GM10847 (cell line): ENCODE measurements around the gene GRM7.

Experiments used
- POLR2A ChIP-seq: IDR thresholded peaks from 2 replicates; pipeline ENCODE4 v1.6.1; 2011; ENCODE audit not compliant: insufficient read length; ENCODE audit errors: extremely low read depth

The GRM7 gene

GRCh38 chr3:6860954-6861624, at the start of gene GRM7:
Gene GRM7 (plus strand): TSS chr3:6861115.
- no peak for TF ChIP-seq POLR2A

- TF ChIP-seq POLR2A, result no peak
These were observed 39.5 kb upstream of the GRM7 start for GRCh38 chr3:6821411-6821810.

- no peak for TF ChIP-seq POLR2A
These were observed 35.4 kb upstream of the GRM7 start for GRCh38 chr3:6825524-6825923.

GRCh38 chr3:6827453-6827852, 33.5 kb upstream of the GRM7 start:
- TF ChIP-seq POLR2A, result no peak

- TF ChIP-seq POLR2A, result no peak
These were observed 16.2 kb upstream of the GRM7 start for GRCh38 chr3:6844723-6845122.

DNA sequence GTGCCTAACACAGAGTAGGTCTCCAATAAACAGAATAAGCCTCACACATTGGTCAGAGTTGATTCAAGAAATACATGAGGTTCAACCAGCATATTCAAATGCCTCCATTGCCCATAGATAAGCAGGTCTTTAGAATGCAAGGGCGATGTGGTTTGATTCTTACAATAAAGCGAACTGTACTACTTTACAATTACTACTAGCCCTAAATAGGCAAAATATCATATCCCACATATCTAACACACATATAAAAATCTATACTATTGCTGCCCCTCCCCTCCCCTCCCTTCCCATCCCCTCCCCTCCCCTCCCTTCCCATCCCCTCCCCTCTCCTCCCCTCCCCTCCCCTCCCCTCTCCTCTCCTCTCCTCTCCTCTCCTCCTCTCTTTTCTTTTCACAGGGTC, 6.7 kb upstream of the GRM7 start:
- TF ChIP-seq POLR2A, result no peak

DNA sequence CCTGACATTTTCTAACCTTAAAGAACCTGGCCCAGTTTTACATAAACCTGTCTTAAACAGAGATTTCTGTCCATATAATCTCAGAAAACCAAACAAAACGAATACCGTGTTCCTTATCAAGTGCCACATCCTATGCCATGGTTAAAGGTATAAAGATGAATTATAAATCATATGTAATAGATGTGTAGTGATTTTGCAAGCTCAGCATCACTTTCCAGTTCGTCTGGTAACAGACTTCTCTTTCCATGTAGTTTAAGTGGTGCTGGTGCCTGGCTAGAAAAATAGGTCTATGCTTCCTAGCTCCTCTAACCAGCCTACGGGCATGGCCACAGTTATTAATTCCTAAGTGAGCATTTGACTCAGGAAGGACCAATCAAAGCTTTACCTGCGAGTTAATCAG, 3.4 kb upstream of the GRM7 start:
- no peak for TF ChIP-seq POLR2A

DNA sequence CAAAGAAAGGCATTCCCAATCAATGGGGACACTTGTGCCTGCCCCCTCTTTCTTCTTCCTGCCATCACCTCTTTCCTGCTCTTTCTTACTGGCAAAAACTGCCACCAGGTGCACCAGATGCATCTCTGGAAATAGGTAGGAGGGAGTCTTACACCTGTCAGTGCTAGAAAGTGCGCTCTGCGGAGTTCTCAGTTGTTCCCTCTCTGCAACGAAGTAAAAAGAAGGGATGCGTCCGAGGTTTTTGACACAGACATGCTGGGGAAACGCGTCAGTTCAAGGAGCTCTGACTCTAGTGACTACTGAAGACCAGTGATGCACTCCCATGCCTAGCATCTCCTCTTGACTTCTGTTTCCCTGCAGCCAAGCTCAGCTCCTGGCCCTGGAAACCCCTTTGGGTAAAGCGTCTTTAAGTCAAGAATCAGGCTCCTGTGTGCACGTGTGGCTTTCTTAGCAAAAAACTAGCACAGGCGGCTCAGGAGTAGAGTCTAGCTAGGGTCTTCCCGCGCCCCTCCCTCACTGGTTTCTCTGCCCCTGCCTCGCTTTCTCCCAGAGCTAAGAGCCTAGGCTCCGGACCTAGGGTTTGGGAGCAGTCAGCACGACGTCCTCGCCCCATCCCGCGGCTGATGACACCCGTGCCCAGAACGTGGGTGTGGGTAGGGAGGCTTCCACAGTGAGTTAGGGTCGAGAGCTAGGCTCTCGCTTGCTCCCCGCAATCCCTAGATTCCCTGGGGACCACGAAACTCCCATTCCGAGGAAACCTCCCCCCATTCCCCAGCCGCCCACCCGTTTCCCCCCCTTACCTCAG, 564 bp upstream of the GRM7 start:
- no peak for TF ChIP-seq POLR2A

GRCh38 chr3:6861625-6862000, 698 bp downstream of the GRM7 start:
- TF ChIP-seq POLR2A, result no peak

DNA sequence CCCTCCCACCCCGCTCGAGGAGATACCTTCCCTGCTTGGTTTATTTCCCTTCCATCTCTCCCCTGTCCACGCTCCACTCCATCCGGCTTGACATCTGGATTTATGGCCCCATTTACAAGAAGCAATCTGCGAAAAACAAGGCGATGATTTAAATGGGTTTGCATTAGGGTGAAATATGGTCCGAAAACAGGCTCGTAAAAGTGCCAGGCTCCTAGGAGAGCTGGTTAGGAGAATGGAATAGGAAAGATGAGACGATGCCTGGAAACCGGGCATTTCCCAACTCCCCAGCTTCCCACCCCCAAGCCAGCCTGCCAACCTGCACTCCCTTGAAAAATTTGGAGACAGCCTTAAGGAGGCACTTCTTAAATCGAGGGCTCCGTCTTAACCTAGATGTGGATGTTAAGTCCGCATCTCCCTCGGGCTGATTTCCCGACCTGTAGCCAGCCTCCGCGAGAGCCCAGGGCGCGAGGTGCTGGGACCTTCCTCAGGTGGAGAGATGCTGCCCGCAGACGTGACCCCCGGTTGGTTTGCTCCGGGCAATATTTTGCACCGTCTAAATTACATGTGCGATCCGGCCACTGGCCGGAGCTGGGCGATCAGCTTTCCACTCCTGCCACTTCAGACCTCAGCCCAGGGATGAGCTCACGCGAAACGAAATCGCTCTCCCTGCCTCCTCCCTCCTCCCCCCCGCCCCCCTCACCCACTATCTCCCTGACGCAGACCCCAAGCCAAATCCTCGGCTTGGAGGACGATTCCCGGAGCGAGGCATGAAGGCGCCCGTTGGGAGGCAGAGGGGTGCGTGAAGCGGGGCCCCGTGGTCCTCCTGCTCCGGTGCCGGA, 1.3 kb downstream of the GRM7 start:
- TF ChIP-seq POLR2A, result no peak

GRCh38 chr3:6862880-6863195, 1.9 kb downstream of the GRM7 start:
- no peak for TF ChIP-seq POLR2A

GRCh38 chr3:6867269-6867668, 6.4 kb downstream of the GRM7 start:
- no peak for TF ChIP-seq POLR2A

DNA sequence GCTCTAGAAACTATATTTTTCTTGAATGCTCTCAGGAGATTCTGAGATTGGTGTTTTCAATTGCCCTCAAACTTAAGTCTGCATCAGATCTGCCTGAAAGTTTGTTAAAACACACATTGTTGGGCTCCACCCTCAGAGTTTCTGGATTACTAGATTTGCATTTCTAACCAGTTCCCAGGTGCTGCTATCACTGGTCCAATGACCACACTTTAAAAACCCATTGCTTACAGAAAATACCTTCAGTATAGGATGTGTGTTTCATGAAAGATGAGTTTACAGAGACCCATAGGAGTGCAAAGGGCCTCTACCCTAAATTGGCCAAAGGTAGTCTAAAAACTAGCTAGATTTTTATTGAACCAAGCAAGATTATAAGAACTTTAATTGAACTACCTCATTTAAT, 17.8 kb downstream of the GRM7 start:
- no peak for TF ChIP-seq POLR2A

DNA sequence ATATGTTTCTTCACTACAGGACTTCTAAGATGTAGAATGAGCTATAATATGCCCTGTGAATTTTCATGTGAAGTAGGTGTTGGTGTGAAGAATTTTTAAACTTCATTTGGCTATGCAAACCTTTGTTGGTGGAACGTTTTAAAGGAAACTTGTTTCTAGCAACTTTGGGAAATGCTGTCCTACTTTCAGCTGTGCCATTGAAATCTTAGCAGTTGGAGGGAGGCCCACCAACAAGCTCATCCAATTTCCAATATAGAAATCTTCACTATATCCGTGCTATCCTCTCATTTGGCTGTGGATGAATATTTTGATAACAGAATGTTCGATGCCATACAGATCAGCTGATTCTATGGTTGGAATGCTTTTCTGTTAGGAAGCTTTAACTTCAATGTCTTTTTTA, 51.3 kb downstream of the GRM7 start:
- TF ChIP-seq POLR2A, result no peak

- TF ChIP-seq POLR2A, result no peak
These were observed 55.0 kb downstream of the GRM7 start for GRCh38 chr3:6915898-6916297.

- no peak for TF ChIP-seq POLR2A
These were observed 60.2 kb downstream of the GRM7 start for GRCh38 chr3:6921066-6921465.
